CD4-positive, alpha-beta T cell (primary cell): ENCODE measurements around the gene MACROD2. TPM values are rescaled to one million over a fixed set of nuclear protein-coding genes. Genes with fewer than 3 reads are reported as not detected.

Experiments used
- ATAC-seq: fragments of 200-7000 bp; cut with Tn5 transposase; one replicate; pipeline ENCODE4 v1.10.0; 2022; ENCODE audit warnings: mild to moderate bottlenecking; ENCODE audit not compliant: poor library complexity
- CTCF ChIA-PET: fragments of 350-600 bp; sonication (Branson Sonifier 250); formaldehyde crosslinking; loops from one replicate; lab custom pipeline; 2021; ENCODE audit warnings: antibody characterized with exemption, inconsistent platforms; lab: Charles Lee
- POLR2A ChIA-PET: fragments of 350-600 bp; sonication (Branson Sonifier 250); formaldehyde crosslinking; loops from one replicate; lab custom pipeline; 2021; ENCODE audit warnings: antibody characterized with exemption, inconsistent platforms; lab: Charles Lee
- DNase-seq, 14 experiments: peaks; one replicate each; pipeline ENCODE4 v3.0.0-alpha.2; 2013 to 2020; ENCODE audit warnings: mixed read lengths in 2 of 14
- H3K27ac ChIP-seq, 2 donors: one replicate each; pipeline versions ENCODE4 v1.5.1 to v1.7.0; 2013; ENCODE audit warnings: low read length in 2 of 2, low read depth in 1 of 2, mild to moderate bottlenecking in 1 of 2
- H3K27me3 ChIP-seq, 2 experiments: 1 replicate in 1 of 2; 2 replicates in 1 of 2; pipeline versions ENCODE4 v1.6.1 to v1.7.0; 2013; ENCODE audit warnings: low read length in 2 of 2, control low read depth in 1 of 2, mild to moderate bottlenecking in 1 of 2, moderate library complexity in 1 of 2; ENCODE audit not compliant: insufficient read depth in 2 of 2, control insufficient read depth in 1 of 2
- H3K36me3 ChIP-seq: one replicate; pipeline ENCODE4 v1.6.1; 2013; ENCODE audit warnings: low read length, control low read depth; ENCODE audit not compliant: insufficient read depth
- H3K4me1 ChIP-seq: one replicate; pipeline ENCODE4 v1.6.1; 2013; ENCODE audit warnings: low read length, control low read depth; ENCODE audit not compliant: insufficient read depth
- H3K4me3 ChIP-seq: one replicate; pipeline ENCODE4 v1.5.1; 2013; ENCODE audit warnings: mild to moderate bottlenecking, low read length, moderate library complexity
- H3K9me3 ChIP-seq, 2 experiments: 1 replicate in 1 of 2; 2 replicates in 1 of 2; pipeline versions ENCODE4 v1.6.1 to v1.7.0; 2013; ENCODE audit warnings: low read length in 2 of 2, mild to moderate bottlenecking in 2 of 2, control low read depth in 1 of 2, moderate library complexity in 1 of 2; ENCODE audit not compliant: control insufficient read depth in 1 of 2, insufficient read depth in 1 of 2
- H3K27ac Mint-ChIP-seq: one replicate; pipeline ENCODE4 v1.8.0; 2020; ENCODE audit warnings: mixed read lengths
- H3K27me3 Mint-ChIP-seq: one replicate; pipeline ENCODE4 v1.8.0; 2021; ENCODE audit warnings: mixed read lengths
- H3K36me3 Mint-ChIP-seq: one replicate; pipeline ENCODE4 v1.8.0; 2021; ENCODE audit warnings: low read depth, mixed read lengths
- H3K4me1 Mint-ChIP-seq: one replicate; pipeline ENCODE4 v1.8.0; 2021; ENCODE audit warnings: low read depth, mixed read lengths
- H3K4me3 Mint-ChIP-seq: one replicate; pipeline ENCODE4 v1.8.0; 2020; ENCODE audit warnings: mild to moderate bottlenecking, mixed read lengths
- H3K9me3 Mint-ChIP-seq: one replicate; pipeline ENCODE4 v1.8.0; 2020; ENCODE audit warnings: mixed read lengths
- CTCF ChIP-seq: fragments of 200-600 bp; IDR thresholded peaks from one replicate; pipeline ENCODE4 v1.8.0; 2022; ENCODE audit warnings: antibody characterized with exemption, mild to moderate bottlenecking
- intact Hi-C, 2 experiments: fragments of 100-400 bp; cut with DNase I in 1 of 2; cut with micrococcal nuclease in 1 of 2; formaldehyde crosslinking; loops; one replicate each; pipeline versions ENCODE4 v1.15.1 to v1.9.0; 2023 to 2025; cut with DNase I, micrococcal nuclease
- total RNA-seq, 174 experiments: library from RNA in 2 of 174; stranded (reverse) in 2 of 174; gene quantifications; one replicate each; pipeline ENCODE4 v1.2.3 and lab custom pipeline; 2021 to 2026

MACROD2 gene
- total RNA-seq, 2 experiments from 2014 or later, result not detected

DNA sequence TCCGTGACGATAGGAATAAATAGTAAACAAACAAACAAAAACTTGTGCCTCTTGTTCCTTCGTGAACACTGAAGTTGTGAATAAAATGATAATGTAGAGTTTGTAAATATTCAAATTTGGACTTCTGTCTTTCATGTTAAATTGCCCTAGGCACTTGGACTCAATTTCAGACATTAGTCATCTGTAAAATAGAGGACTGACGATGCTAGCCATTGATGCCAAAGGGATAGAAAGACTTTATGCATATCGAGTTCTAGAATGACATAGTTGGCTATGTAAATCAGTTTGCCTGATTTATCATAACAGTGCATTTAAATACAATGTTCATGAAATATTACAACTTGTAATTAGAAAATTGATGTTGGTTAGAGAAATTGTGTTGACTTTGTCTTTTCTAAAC, 388.0 kb downstream of the MACROD2 start:
- no peak overlapping the region for H3K27ac Mint-ChIP-seq

GRCh38 chr20:14384416-14385175, 389.3 kb downstream of the MACROD2 start:
- DNase-seq (no peak), ATAC-seq (no peak)
- Histone ChIP-seq H3K4me1 (no peaks in the 10 kb centered on the region), H3K27ac (no peak overlapping the region), H3K36me3 (no peaks in the 10 kb centered on the region), H3K9me3 (peaks cover 0 to 17% of the 10 kb centered on the region in 2 experiments), H3K4me3 (no peak overlapping the region), H3K27me3 (no peaks in the 10 kb centered on the region)
- Mint-ChIP-seq H3K36me3 (no peaks in the 10 kb centered on the region), H3K27me3 (no peaks in the 10 kb centered on the region), H3K4me3 (no peak overlapping the region), H3K4me1 (no peaks in the 10 kb centered on the region), H3K27ac (no peak overlapping the region), H3K9me3 (peaks cover 5% of the 10 kb centered on the region)
- POLR2A ChIA-PET, result no interaction called here
- CTCF ChIA-PET, result no interaction called here
- intact Hi-C loops, result no loop called here
- TF ChIP-seq CTCF, result no peak

More for the DNA sequence above, 388.0 kb downstream of the MACROD2 start:
- no peaks in the 10 kb centered on the region for H3K4me1 Mint-ChIP-seq
- Histone ChIP-seq H3K27ac (no peak overlapping the region), H3K36me3 (no peaks in the 10 kb centered on the region), H3K4me1 (no peaks in the 10 kb centered on the region), H3K4me3 (no peak overlapping the region), H3K9me3 (peaks cover 0 to 11% of the 10 kb centered on the region in 2 experiments), H3K27me3 (no peaks in the 10 kb centered on the region)
- no peak for ATAC-seq
- POLR2A ChIA-PET, result no interaction called here
- CTCF ChIA-PET, result no interaction called here
- no peaks in the 10 kb centered on the region for H3K27me3 Mint-ChIP-seq
- TF ChIP-seq CTCF, result no peak
- DNase-seq, result no peak
- no peaks in the 10 kb centered on the region for H3K36me3 Mint-ChIP-seq
- no peak overlapping the region for H3K4me3 Mint-ChIP-seq
- peaks cover 5% of the 10 kb centered on the region for H3K9me3 Mint-ChIP-seq
- intact Hi-C loops, result no loop called here

GRCh38 chr20:14385176-14385740, 389.9 kb downstream of the MACROD2 start:
- intact Hi-C loops, result no loop called here
- peaks cover 5% of the 10 kb centered on the region for H3K9me3 Mint-ChIP-seq

More at GRCh38 chr20:14385176-14385740, 389.9 kb downstream of the MACROD2 start:
- POLR2A ChIA-PET, result no interaction called here
- no peak overlapping the region for H3K4me3 Mint-ChIP-seq
- Histone ChIP-seq H3K4me3 (no peak overlapping the region), H3K4me1 (no peaks in the 10 kb centered on the region), H3K9me3 (peaks cover 0 to 17% of the 10 kb centered on the region in 2 experiments), H3K36me3 (no peaks in the 10 kb centered on the region), H3K27me3 (no peaks in the 10 kb centered on the region), H3K27ac (no peak overlapping the region)
- no peak overlapping the region for H3K27ac Mint-ChIP-seq
- DNase-seq (no peak), ATAC-seq (no peak)
- H3K27me3 Mint-ChIP-seq, result no peaks in the 10 kb centered on the region
- H3K4me1 Mint-ChIP-seq, result no peaks in the 10 kb centered on the region
- H3K36me3 Mint-ChIP-seq, result no peaks in the 10 kb centered on the region
- no peak for TF ChIP-seq CTCF
- CTCF ChIA-PET, result no interaction called here
